Measurements from ENCODE around the gene ATG2A. TPM values are rescaled to one million over a fixed set of nuclear protein-coding genes. Genes with fewer than 3 reads are reported as not detected.

The ATG2A gene
- total RNA-seq, 6 experiments from 2014 or later: 19.0 to 21.7 (median 20.0) TPM

DNA sequence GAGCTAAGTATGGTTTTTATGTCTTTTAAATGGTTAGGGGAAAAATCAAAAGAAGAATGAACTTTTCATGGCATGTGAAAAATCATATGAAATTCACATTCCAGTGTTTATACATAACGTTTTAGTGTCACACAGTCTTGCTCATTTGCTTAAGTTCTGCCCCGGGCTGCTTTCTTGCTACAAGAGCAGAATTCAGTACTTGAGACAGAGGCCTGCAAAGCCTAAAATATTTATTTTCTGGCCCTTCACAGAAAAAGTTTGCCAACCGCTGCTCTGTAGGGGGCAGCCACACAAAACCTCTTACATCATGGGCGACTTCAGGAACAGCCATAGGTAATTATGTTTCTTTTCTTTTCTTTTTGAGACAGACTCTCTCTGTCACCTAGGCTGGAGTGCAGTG lies 1.0 kb upstream of the ATG2A start:
- H3K27ac Mint-ChIP-seq: peak overlapping the region; percentile 86
- TF ChIP-seq, protein P1, sequence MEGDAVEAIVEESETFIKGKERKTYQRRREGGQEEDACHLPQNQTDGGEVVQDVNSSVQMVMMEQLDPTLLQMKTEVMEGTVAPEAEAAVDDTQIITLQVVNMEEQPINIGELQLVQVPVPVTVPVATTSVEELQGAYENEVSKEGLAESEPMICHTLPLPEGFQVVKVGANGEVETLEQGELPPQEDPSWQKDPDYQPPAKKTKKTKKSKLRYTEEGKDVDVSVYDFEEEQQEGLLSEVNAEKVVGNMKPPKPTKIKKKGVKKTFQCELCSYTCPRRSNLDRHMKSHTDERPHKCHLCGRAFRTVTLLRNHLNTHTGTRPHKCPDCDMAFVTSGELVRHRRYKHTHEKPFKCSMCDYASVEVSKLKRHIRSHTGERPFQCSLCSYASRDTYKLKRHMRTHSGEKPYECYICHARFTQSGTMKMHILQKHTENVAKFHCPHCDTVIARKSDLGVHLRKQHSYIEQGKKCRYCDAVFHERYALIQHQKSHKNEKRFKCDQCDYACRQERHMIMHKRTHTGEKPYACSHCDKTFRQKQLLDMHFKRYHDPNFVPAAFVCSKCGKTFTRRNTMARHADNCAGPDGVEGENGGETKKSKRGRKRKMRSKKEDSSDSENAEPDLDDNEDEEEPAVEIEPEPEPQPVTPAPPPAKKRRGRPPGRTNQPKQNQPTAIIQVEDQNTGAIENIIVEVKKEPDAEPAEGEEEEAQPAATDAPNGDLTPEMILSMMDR (IDR thresholded peaks at IDR 0.05): peak; percentile 58
- H3K36me3 Mint-ChIP-seq (ENCODE audit: low read depth): no peaks in the 10 kb centered on the region
- no peaks in the 10 kb centered on the region for H3K9me3 Mint-ChIP-seq
- DNase-seq: peak; percentile 59
- peaks cover 32% of the 10 kb centered on the region for H3K4me1 Mint-ChIP-seq (ENCODE audit: low read depth)
- H3K27me3 Mint-ChIP-seq (ENCODE audit: insufficient read depth): no peaks in the 10 kb centered on the region
- peak overlapping the region; percentile 94 for H3K4me3 Mint-ChIP-seq

DNA sequence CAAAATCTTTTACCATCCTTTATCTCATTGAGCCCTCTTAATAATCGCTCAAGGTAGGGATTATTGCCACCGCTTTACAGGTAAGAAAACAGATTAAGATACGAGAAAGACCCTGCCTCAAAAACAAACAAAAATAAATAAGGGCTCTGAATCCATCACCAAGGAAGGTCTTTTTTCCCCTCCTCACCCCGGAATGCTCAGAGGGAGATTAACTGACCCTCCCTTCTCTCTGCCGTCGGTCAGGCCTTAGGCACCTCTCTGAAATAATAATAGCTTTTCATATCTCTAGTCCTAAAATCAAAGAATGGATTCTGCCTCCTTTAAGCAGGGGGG lies 620 bp upstream of the ATG2A start:
- H3K4me3 Mint-ChIP-seq: peak overlapping the region; percentile 94
- H3K9me3 Mint-ChIP-seq: no peaks in the 10 kb centered on the region
- peak overlapping the region; percentile 86 for H3K27ac Mint-ChIP-seq
- H3K36me3 Mint-ChIP-seq (ENCODE audit: low read depth): no peaks in the 10 kb centered on the region
- peaks cover 32% of the 10 kb centered on the region for H3K4me1 Mint-ChIP-seq (ENCODE audit: low read depth)
- DNase-seq: no peak
- TF ChIP-seq, protein P1 (IDR thresholded peaks at IDR 0.05): no peak
- no peaks in the 10 kb centered on the region for H3K27me3 Mint-ChIP-seq (ENCODE audit: insufficient read depth)

DNA sequence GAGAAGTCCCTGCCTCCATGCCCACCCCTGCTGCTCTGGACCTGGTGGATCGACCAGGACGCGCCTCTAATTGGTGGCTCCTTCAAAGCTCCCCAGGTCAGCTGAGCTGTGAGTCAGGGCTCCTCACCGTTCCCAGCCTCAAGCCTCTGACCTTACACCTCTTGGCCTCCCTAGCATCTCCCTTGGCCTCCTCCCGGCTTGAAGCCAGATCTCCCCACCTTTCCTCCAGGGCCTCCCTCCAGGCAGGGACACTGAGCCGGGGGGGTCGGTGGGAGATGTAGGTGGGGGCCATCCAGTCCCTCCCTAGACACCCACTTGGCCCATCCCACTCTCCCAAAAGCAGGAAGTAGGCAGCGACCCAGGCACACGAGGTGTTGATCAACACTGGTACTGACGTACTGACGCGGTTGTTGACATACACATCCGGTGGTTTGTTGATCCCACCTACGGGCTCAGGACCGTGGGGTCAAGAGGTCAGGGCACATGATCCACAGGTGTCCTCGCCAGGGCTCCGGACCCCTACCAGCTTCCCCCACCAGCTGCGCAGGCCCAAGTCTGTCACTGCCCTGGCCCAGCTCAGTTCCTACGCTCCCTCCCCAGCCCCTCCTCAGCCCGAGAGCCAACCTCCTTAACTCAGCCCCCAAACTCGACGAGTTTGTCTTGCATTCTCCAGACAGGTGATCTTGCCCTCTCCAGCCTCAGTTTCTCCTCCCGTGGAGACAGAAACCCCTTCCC lies 802 bp downstream of the ATG2A start:
- H3K36me3 Mint-ChIP-seq (ENCODE audit: low read depth): no peaks in the 10 kb centered on the region; the same call in 1 of the 2 replicates
- H3K4me1 Mint-ChIP-seq (ENCODE audit: low read depth): peaks cover 32% of the 10 kb centered on the region
- TF ChIP-seq, protein P1 (IDR thresholded peaks at IDR 0.05): no peak
- peak overlapping the region; percentile 87 for H3K27ac Mint-ChIP-seq
- DNase-seq: no peak
- H3K27me3 Mint-ChIP-seq (ENCODE audit: insufficient read depth): no peaks in the 10 kb centered on the region
- no peaks in the 10 kb centered on the region for H3K9me3 Mint-ChIP-seq
- peak overlapping the region; percentile 94 for H3K4me3 Mint-ChIP-seq

DNA sequence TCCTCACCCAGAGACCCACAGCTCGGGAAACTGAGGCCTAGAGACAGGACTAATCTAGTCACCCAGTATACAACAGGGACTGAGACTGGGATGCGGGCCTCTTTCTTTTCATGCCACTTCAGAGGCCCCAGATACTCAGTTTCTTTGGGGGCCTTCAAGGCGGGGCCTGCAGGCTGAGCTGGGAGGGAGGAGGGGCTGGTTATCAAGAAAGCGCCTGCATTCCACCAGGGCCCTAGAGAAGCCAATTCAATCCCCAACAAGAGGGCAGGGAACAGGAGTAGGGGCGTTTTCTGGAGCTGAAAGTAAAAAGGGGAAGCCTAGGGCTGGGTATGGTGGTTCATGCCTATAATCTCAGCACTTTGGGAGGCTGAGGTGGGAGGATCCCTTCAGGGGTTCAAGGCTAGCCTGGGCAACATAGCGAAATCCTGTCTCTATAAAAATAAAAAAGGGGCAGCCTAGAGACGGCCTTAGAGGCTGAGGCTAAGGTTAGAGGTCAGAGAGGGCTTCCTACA lies 1.6 kb downstream of the ATG2A start:
- H3K4me3 Mint-ChIP-seq: peak overlapping the region; percentile 94

DNA sequence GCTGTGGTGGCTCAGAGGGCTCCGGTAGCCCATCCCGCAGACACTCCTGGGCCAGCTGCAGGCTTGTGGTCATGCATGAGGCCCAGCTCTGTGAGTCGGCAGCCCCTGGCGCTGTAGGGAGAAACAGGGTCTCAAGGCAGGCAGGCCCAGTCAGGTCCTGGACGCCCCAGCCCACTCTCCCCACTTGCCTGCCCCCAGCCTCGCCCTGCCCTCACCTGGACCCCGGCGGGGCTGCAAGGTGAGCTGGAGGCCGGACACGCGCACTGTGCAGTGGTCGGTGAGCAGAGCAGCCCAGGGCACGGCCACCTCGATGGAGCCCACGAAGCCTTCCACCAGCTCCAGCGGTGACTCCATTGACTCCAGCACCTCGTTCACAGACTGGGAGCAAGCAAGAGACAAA lies 2.9 kb downstream of the ATG2A start:
- Mint-ChIP-seq H3K27ac (no peak overlapping the region), H3K4me3 (no peak overlapping the region), H3K9me3 (no peaks in the 10 kb centered on the region), H3K4me1 (ENCODE audit: low read depth) (peaks cover 23% of the 10 kb centered on the region), H3K36me3 (ENCODE audit: low read depth) (no peaks in the 10 kb centered on the region; the same call in 1 of the 2 replicates), H3K27me3 (ENCODE audit: insufficient read depth) (no peaks in the 10 kb centered on the region)
- TF ChIP-seq, protein P1 (IDR thresholded peaks at IDR 0.05): no peak
- DNase-seq: no peak

More for the DNA sequence above, 1.6 kb downstream of the ATG2A start:
- TF ChIP-seq, protein P1 (IDR thresholded peaks at IDR 0.05): no peak
- H3K36me3 Mint-ChIP-seq (ENCODE audit: low read depth): no peaks in the 10 kb centered on the region; the same call in 1 of the 2 replicates
- peak overlapping the region; percentile 87 for H3K27ac Mint-ChIP-seq
- no peaks in the 10 kb centered on the region for H3K27me3 Mint-ChIP-seq (ENCODE audit: insufficient read depth)
- H3K4me1 Mint-ChIP-seq (ENCODE audit: low read depth): peaks cover 32% of the 10 kb centered on the region
- DNase-seq: no peak
- H3K9me3 Mint-ChIP-seq: no peaks in the 10 kb centered on the region
